ENCODE measurements around the gene MITD1.

GRCh38 chr2:99216096-99216495 lies 35.2 kb upstream of the MITD1 start:
- TF ChIP-seq CTCF (IDR thresholded peaks at IDR 0.05), result no peak
- TF ChIP-seq POLR2A (IDR thresholded peaks at IDR 0.05), result no peak
